Trophoblast cell (in vitro differentiated cells and primary cell): ENCODE data around the gene ASNSD1. TPM values are rescaled to one million over a fixed set of nuclear protein-coding genes. Genes with fewer than 3 reads are reported as not detected.

ENCODE experiments used
- DNase-seq, 2 donors: peaks; one replicate each; pipeline ENCODE4 v3.0.0-alpha.2; 2016
- H2AFZ ChIP-seq: 2 replicates; pipeline ENCODE4 v1.6.1; 2013; ENCODE audit warnings: low read length, moderate library complexity, mild to moderate bottlenecking; ENCODE audit not compliant: insufficient read depth, poor library complexity
- H2AK5ac ChIP-seq: 2 replicates; pipeline ENCODE4 v1.6.1; 2013; ENCODE audit warnings: mild to moderate bottlenecking, low read length
- H2BK120ac ChIP-seq: 2 replicates; pipeline ENCODE4 v1.6.1; 2013; ENCODE audit warnings: low read length, mild to moderate bottlenecking, moderate library complexity; ENCODE audit not compliant: insufficient read depth, poor library complexity
- H2BK12ac ChIP-seq: 2 replicates; pipeline ENCODE4 v1.6.1; 2013; ENCODE audit warnings: mild to moderate bottlenecking, low read length, moderate library complexity
- H2BK5ac ChIP-seq: 2 replicates; pipeline ENCODE4 v1.6.1; 2013; ENCODE audit warnings: low read length, low read depth, moderate library complexity, mild to moderate bottlenecking; ENCODE audit not compliant: poor library complexity
- H3K14ac ChIP-seq: 2 replicates; pipeline ENCODE4 v1.6.1; 2013; ENCODE audit warnings: mild to moderate bottlenecking, low read length
- H3K18ac ChIP-seq: 2 replicates; pipeline ENCODE4 v1.6.1; 2013; ENCODE audit warnings: mild to moderate bottlenecking, low read length
- H3K23ac ChIP-seq: 2 replicates; pipeline ENCODE4 v1.6.1; 2013; ENCODE audit warnings: low read length
- H3K27ac ChIP-seq: 2 replicates; pipeline ENCODE4 v1.5.1; 2013; ENCODE audit warnings: low read depth, mild to moderate bottlenecking, inconsistent platforms, low read length, moderate library complexity
- H3K27me3 ChIP-seq: 2 replicates; pipeline ENCODE4 v1.6.1; 2013; ENCODE audit warnings: inconsistent platforms, mild to moderate bottlenecking, low read length, moderate library complexity; ENCODE audit not compliant: insufficient read depth
- H3K36me3 ChIP-seq, 2 experiments: 1 replicate in 1 of 2; 2 replicates in 1 of 2; pipeline ENCODE4 v1.6.1; 2013; ENCODE audit warnings: low read length in 2 of 2, mild to moderate bottlenecking in 2 of 2, moderate library complexity in 1 of 2; ENCODE audit not compliant: insufficient read depth in 2 of 2, control insufficient read depth in 1 of 2
- H3K4ac ChIP-seq: 2 replicates; pipeline ENCODE4 v1.6.1; 2013; ENCODE audit warnings: low read depth, mild to moderate bottlenecking, low read length, moderate library complexity
- H3K4me1 ChIP-seq, 2 experiments: 1 replicate in 1 of 2; 2 replicates in 1 of 2; pipeline ENCODE4 v1.6.1; 2013; ENCODE audit warnings: low read length in 2 of 2, mild to moderate bottlenecking in 2 of 2, moderate library complexity in 1 of 2; ENCODE audit not compliant: insufficient read depth in 2 of 2, control insufficient read depth in 1 of 2
- H3K4me2 ChIP-seq: 2 replicates; pipeline ENCODE4 v1.6.1; 2013; ENCODE audit warnings: inconsistent platforms, mild to moderate bottlenecking, low read length, moderate library complexity
- H3K4me3 ChIP-seq: 2 replicates; pipeline ENCODE4 v1.5.1; 2013; ENCODE audit warnings: mild to moderate bottlenecking, low read depth, low read length, inconsistent platforms
- H3K79me1 ChIP-seq: one replicate; pipeline ENCODE4 v1.6.1; 2013; ENCODE audit warnings: low read length
- H3K79me2 ChIP-seq: 2 replicates; pipeline ENCODE4 v1.6.1; 2013; ENCODE audit warnings: low read length, mild to moderate bottlenecking; ENCODE audit not compliant: control insufficient read depth, insufficient read depth, poor library complexity
- H3K9ac ChIP-seq: 2 replicates; pipeline ENCODE4 v1.6.1; 2013; ENCODE audit warnings: mild to moderate bottlenecking, low read length
- H3K9me3 ChIP-seq: 2 replicates; pipeline ENCODE4 v1.6.1; 2013; ENCODE audit warnings: low read depth, mild to moderate bottlenecking, control low read depth, inconsistent platforms, low read length; ENCODE audit not compliant: insufficient read depth
- H4K12ac ChIP-seq: 2 replicates; pipeline ENCODE4 v1.6.1; 2013; ENCODE audit warnings: low read depth, mild to moderate bottlenecking, low read length, moderate library complexity
- H4K8ac ChIP-seq: 2 replicates; pipeline ENCODE4 v1.6.1; 2013; ENCODE audit warnings: low read depth, mild to moderate bottlenecking, low read length, moderate library complexity
- H4K91ac ChIP-seq: one replicate; pipeline ENCODE4 v1.6.1; 2013; ENCODE audit warnings: low read depth, mild to moderate bottlenecking, low read length, moderate library complexity
- WGBS: extraction: QIAGEN DNeasy Blood & Tissue Kit; methylation state at CpG from one replicate; pipeline ENCODE4 v1.1.7; 2013; ENCODE audit warnings: missing lambda C conversion rate; ENCODE audit not compliant: insufficient read length, insufficient coverage; ENCODE audit errors: extremely low coverage; 5-methylcytosine and 5-hydroxymethylcytosine counted together
- polyA plus RNA-seq: library from polyadenylated mRNA; stranded (reverse); fragments of 200-250 nt; gene quantifications from 2 replicates; pipeline ENCODE4 v1.2.3, GENCODE V29; 2013

Gene ASNSD1
- 97.0 and 99.4 TPM in 2 replicates for polyA plus RNA-seq

DNA sequence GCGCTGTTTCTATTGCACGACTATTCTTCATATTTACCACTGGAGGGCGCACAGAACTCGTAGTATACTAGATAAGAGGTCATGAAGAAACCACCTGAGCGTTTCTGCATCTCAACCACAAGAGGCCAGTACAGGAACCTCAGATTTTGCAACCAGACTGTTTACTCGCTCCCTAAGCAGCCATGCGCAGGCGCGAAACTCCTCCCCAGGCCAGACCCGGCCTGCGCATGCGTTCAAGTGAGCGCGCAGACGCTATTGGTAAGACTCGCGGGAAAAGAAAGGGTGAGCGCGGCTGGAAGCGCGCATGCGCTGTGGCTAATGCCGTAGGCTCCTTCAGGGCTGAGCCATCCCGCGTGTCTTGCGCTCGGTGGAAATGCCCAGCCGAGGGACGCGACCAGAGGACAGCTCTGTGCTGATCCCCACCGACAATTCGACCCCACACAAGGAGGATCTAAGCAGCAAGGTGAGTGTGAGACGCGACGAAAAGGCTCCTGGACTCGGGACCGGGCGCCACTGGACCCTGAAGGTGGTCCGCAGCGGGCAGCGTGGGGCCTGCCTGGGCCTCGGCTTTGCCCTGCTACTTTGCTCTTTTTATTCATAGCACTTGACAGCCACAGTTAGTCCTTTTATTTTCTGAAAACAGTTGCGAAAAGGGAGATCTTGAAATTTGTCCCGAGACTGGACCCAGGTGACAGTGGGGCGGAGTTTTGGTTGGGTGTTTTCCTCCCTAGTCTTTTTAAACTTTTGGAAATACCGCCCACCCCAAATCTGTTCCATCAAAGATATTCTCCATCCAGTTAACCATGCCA is at the start of gene ASNSD1:
TSS of gene ASNSD1 (plus strand) at position 312 of the 809 bp plus-strand sequence. CDS start 4,674 bp downstream, outside the sequence.
- Histone ChIP-seq H2AFZ (peak within 1 kb of the TSS; percentile 92), H3K4me2 (peak within 1 kb of the TSS; percentile 67), H2AK5ac (no peak within 1 kb of the TSS), H3K23ac (no peak within 1 kb of the TSS), H3K4ac (peak within 1 kb of the TSS; percentile 74), H3K4me3 (peak within 1 kb of the TSS; percentile 96), H2BK12ac (no peak within 1 kb of the TSS), H3K27ac (no peak within 1 kb of the TSS), H3K4me1 (peaks cover 2 to 5% of the 10 kb centered on the region in 2 experiments), H4K12ac (peak within 1 kb of the TSS; percentile 90), H3K18ac (peak within 1 kb of the TSS; percentile 93), H3K9ac (peak within 1 kb of the TSS; percentile 97), H4K8ac (peak within 1 kb of the TSS; percentile 85), H4K91ac (peak within 1 kb of the TSS; percentile 87), H3K14ac (peak within 1 kb of the TSS; percentile 87), H3K79me2 (peaks cover 9% of the 10 kb centered on the region), H2BK5ac (peak within 1 kb of the TSS; percentile 37), H3K36me3 (no peaks in the 10 kb centered on the region), H3K9me3 (no peaks in the 10 kb centered on the region), H3K79me1 (peaks cover 3% of the 10 kb centered on the region), H2BK120ac (peak within 1 kb of the TSS; percentile 72), H3K27me3 (no peaks in the 10 kb centered on the region)
- DNase-seq = peak; percentile 100
- WGBS = no CpG with 5 or more reads among the region's 46 CpGs

DNA sequence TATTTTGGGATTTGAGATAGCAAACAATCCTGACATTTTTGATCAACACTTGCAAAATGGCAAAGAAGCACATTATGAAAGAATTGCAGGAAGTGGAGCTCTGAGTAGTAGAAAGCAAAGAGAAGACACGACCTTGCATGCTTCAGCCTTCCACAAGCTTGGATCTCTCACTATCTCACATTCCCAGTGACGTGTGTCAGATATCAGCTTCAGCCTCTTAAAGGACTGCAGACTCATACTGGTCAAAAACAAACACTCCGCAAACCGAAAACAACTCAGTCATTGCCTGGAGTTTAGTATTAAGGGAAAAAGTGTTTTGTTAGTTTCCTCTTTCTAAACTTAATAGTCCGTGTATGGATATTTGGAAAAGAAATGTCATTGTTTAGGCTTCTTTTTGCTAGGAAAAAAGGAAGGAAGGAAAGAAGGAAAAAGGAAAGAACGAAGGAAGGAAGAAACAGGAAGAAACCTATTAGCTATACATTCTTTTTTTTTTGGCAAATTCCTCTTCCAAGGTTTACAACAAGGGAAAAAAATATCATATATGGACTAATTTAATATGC is 48.1 kb upstream of the ASNSD1 start:
- Histone ChIP-seq H2AFZ (no peak overlapping the region), H4K91ac (no peak overlapping the region), H3K36me3 (no peaks in the 10 kb centered on the region), H3K4me3 (no peak overlapping the region), H3K9me3 (no peaks in the 10 kb centered on the region), H3K4me1 (peaks cover 0 to 3% of the 10 kb centered on the region in 2 experiments), H3K4ac (no peak overlapping the region), H3K9ac (no peak overlapping the region), H2AK5ac (no peak overlapping the region), H4K8ac (no peak overlapping the region), H3K27me3 (no peaks in the 10 kb centered on the region), H2BK120ac (no peak overlapping the region), H3K23ac (no peak overlapping the region), H3K79me1 (peaks cover 2% of the 10 kb centered on the region), H3K27ac (no peak overlapping the region), H2BK12ac (no peak overlapping the region), H4K12ac (no peak overlapping the region), H3K4me2 (no peak overlapping the region), H3K14ac (no peak overlapping the region), H3K18ac (no peak overlapping the region), H3K79me2 (no peaks in the 10 kb centered on the region), H2BK5ac (no peak overlapping the region)
- peak; percentile 66 to 73 for DNase-seq
- WGBS = no CpG with 5 or more reads among the region's 6 CpGs

DNA sequence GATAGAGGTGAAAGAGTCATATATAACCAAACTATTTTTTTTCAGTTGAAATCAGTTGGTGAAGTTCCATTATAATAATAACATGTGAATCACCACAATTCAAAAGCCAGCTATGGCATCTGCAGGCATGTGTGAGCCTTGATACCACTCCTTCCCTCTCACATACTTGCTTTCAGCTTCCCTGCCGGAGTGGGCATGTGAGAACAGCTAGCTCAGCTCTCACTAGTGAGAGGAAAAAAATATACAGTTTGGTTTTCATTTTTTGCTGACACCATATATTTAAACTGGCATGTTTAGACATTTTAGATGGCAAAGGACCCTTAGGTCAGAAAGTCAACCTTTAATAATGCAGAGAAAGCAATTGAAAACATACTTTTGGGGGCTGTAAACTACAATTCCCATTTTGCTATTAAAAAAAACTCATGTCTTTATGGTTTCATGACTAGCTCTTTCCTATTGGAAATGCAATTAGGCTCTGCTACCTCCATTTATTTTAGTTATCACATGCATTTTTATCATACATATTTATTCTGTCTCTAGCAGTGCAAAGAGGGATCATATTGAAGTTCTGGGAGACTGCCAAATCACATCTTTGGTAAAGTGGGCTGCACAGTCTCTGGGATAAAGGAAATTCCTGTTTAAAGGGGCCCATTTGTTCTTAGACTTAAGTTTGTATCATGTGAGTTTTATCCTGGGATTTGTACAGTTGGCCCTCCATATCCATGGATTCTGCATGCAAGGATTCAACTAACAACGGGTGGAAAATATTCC is 47.4 kb upstream of the ASNSD1 start:
- H2BK12ac ChIP-seq = no peak overlapping the region
- H3K79me1 ChIP-seq = peaks cover 2% of the 10 kb centered on the region
- no peak overlapping the region for H2BK5ac ChIP-seq
- H3K14ac ChIP-seq = no peak overlapping the region
- H3K4me1 ChIP-seq = peaks cover 0 to 3% of the 10 kb centered on the region in 2 experiments
- no peak overlapping the region for H3K23ac ChIP-seq
- no peak overlapping the region for H4K91ac ChIP-seq
- no peak overlapping the region for H4K8ac ChIP-seq
- no peak for DNase-seq
- H3K9ac ChIP-seq = no peak overlapping the region
- H3K4ac ChIP-seq = no peak overlapping the region
- no peak overlapping the region for H3K18ac ChIP-seq
- no peak overlapping the region for H3K4me2 ChIP-seq
- H3K27me3 ChIP-seq = no peaks in the 10 kb centered on the region
- no peaks in the 10 kb centered on the region for H3K9me3 ChIP-seq
- H2AFZ ChIP-seq = no peak overlapping the region
- H2BK120ac ChIP-seq = peak overlapping the region; percentile 43
- WGBS = no CpG with 5 or more reads among the region's 2 CpGs
- H3K79me2 ChIP-seq = no peaks in the 10 kb centered on the region
- no peak overlapping the region for H4K12ac ChIP-seq
- H3K4me3 ChIP-seq = no peak overlapping the region
- no peaks in the 10 kb centered on the region for H3K36me3 ChIP-seq
- H2AK5ac ChIP-seq = no peak overlapping the region
- H3K27ac ChIP-seq = no peak overlapping the region

DNA sequence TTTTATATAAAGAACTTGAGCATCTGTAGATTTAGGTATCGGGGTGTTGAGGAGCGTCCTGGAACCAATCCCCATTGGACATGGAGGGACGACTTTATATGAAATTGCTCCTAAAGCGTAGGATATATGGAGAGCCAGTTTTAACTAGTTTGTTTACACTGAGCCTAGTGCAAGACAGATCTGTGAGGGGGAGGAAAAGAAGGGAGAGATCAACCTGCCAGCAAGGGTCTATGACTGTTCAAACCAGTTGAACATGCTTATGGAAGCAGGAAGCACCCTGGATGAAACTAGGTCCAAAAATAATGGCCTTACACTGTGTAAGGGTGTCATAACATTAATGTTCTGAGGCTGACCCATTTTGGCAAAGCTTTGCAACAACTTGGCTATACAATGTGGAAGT is 46.7 kb upstream of the ASNSD1 start:
- H3K4me1 ChIP-seq = peaks cover 0 to 3% of the 10 kb centered on the region in 2 experiments
- H3K79me2 ChIP-seq = no peaks in the 10 kb centered on the region
- H4K8ac ChIP-seq = no peak overlapping the region
- no peak for DNase-seq
- H3K36me3 ChIP-seq = no peaks in the 10 kb centered on the region
- H2BK12ac ChIP-seq = no peak overlapping the region
- no peak overlapping the region for H3K14ac ChIP-seq
- H3K27ac ChIP-seq = peak overlapping the region; percentile 62
- H3K9ac ChIP-seq = no peak overlapping the region
- H3K4ac ChIP-seq = no peak overlapping the region
- H2BK120ac ChIP-seq = no peak overlapping the region
- H2BK5ac ChIP-seq = no peak overlapping the region
- H3K4me2 ChIP-seq = no peak overlapping the region
- no peak overlapping the region for H2AK5ac ChIP-seq
- H3K23ac ChIP-seq = no peak overlapping the region
- H4K12ac ChIP-seq = no peak overlapping the region
- H3K18ac ChIP-seq = no peak overlapping the region
- no peak overlapping the region for H4K91ac ChIP-seq
- no peaks in the 10 kb centered on the region for H3K9me3 ChIP-seq
- H3K79me1 ChIP-seq = peaks cover 2% of the 10 kb centered on the region
- H2AFZ ChIP-seq = no peak overlapping the region
- H3K27me3 ChIP-seq = no peaks in the 10 kb centered on the region
- WGBS = no CpG with 5 or more reads among the region's 4 CpGs
- no peak overlapping the region for H3K4me3 ChIP-seq
